ENCODE results near the gene IKZF2.

DNA sequence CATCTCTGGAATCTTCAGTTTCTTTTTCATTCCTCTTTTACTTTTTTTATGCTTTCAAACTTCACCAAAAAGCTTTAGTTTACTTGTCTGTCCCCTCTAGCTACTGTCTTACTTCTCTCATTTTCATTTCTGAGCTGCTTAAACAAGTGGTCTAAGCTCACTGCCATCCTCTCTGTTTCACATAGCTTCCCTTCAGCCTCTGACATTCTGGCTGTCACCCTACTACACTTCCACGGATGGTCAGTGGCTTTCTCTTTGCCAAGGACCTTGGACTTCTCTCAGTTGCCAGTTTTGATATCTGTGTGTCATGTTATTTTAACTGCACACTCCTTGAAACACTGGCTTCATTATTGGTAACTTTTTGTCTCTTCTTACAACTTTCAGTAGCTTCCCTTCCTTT lies 176.1 kb downstream of the IKZF2 start:
- TF ChIP-seq, protein P1, sequence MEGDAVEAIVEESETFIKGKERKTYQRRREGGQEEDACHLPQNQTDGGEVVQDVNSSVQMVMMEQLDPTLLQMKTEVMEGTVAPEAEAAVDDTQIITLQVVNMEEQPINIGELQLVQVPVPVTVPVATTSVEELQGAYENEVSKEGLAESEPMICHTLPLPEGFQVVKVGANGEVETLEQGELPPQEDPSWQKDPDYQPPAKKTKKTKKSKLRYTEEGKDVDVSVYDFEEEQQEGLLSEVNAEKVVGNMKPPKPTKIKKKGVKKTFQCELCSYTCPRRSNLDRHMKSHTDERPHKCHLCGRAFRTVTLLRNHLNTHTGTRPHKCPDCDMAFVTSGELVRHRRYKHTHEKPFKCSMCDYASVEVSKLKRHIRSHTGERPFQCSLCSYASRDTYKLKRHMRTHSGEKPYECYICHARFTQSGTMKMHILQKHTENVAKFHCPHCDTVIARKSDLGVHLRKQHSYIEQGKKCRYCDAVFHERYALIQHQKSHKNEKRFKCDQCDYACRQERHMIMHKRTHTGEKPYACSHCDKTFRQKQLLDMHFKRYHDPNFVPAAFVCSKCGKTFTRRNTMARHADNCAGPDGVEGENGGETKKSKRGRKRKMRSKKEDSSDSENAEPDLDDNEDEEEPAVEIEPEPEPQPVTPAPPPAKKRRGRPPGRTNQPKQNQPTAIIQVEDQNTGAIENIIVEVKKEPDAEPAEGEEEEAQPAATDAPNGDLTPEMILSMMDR (IDR thresholded peaks at IDR 0.05) = no peak
- no peak for TF ChIP-seq POLR2AphosphoS5 (IDR thresholded peaks at IDR 0.05; ENCODE audit: insufficient read depth in 1 of 2, low read depth in 1 of 2)
